Measurements from ENCODE around the gene XXYLT1.

XXYLT1 gene

DNA sequence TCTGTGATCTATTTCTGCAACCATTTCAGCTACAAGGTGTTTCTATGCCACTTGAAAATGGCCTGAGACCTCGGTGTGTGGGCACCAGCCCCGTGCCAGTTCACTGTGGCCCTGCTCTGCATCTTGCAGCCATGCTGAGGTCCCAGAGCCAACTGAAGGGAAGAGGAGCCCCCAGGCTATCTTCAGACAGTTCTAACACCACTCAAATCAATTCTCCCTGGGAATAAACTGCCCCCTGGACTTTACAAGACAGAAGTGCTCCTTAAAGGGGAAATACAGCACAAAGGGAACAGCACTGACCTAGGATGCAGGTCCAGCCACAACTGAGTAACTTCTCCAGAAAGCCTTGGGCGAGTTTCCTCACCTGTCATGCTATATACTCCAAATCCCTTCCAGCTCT is 3.9 kb downstream of the XXYLT1 start:
- no peak for DNase-seq (ENCODE audit: low read depth in 2 of 2)

DNA sequence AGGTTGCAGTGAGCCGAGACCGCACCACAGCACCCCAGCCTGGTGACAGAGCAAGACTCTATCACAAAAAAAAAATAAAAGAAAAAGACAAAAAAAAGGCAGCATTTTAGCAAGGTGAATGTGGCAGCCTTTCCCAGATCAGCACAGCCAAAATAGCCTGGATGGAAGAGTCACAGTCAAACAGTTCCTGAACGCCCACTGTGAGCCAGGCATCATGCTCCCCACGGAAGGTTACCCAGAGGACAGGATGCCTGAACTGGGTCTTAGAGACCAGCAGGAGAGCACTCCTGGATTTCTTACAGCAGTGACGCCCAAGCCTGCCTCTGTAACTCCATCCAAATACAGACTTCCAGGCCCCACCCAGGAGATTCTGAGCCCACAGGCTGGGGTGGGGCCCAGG is 4.5 kb downstream of the XXYLT1 start:
- no peak for DNase-seq (ENCODE audit: low read depth in 2 of 2)

DNA sequence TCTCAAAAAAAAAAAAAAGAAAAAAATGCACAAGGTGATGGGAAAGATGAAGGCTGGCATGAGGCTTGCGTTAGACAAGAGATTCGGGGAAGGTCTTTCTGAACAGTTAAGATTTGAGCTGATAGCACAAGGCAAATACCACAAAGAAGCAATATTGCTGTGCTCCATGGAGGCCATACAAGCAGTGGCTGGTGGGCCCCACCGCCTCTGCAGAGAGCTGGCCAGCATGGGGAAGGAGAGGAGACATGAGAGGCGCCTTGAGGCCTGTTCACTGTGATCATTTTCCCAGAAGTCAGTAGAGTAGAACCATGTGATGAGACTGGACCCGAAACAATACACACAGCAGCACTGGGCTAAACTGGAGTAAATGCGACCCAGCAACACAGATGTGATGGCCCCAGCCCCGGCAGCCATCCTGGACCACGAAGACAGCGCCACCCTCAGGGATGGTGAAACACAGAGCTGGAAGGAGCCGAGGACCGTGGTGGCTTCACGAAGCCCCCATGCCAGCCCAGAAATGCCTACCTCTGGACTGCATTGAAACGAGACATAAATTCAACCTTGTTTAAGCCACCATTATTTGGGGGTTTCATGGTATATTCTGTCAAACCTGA is 5.5 kb downstream of the XXYLT1 start:
- DNase-seq (ENCODE audit: low read depth in 2 of 2), result no peak

DNA sequence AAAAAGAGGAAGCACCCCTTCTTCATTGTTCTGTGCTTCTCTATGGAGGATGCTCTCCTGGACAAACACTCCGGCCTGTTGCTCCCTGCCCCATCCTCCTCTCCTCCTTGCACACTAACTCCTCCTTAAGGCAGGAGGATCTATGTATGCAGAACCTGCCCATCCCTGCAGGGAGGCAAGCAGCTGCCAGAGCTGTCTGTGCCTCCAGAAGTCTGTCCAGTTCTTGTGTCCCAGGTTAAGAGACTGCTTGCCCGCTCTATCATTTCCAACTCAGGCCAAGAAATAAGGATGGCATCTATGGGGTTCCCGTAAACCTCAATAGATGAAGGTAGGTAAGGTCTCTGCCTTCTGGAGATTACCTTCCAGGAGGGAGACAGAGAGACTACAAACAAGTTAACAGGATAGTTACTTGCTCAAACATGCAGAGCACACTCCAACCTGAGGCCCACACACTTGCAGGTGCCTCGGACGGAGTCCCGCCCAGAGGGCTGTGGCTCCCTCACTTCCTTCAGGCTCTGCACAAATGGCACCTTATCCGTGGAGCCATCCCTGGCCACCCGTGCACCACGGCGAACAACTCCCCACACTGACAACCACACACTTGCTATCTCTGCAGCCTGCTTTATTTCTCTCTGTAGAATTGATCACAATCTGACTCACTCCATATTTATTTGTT is 6.9 kb downstream of the XXYLT1 start:
- DNase-seq (ENCODE audit: low read depth in 2 of 2), result no peak

DNA sequence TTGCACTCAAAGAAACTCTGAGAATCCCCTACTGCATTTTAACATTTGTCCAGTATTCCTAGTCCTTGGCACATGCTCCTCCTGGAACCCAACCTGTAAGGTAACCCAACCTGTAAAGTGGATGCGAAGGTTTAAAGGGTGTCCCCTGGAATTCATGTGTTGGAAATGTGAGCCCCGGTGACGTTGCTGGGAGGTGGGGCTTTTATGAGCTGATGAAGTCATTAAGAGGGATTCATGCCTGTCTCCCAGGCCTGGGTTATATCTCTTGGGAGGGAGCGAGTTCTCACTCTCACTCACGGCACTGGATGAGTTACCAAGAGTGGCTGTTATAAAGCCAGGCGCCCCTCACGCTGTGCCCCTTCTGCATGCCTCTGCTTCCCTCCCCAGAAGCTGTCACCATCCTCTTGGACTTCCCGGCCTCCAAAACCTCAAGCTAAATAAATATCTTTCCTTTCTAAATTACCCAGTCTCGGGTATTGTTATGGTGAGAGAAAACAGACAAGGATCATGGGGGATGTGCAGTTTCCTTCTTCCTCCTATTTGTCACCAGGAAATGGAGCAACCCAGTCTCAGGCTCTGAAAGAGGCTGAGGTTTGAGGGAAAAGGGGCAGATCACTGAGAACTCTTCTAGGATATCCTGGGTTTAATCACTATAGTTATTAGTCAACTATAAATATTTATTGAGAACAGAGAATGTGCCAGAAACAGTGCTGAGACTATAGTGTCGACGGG is 7.6 kb downstream of the XXYLT1 start:
- no peak for DNase-seq (ENCODE audit: low read depth in 2 of 2)

DNA sequence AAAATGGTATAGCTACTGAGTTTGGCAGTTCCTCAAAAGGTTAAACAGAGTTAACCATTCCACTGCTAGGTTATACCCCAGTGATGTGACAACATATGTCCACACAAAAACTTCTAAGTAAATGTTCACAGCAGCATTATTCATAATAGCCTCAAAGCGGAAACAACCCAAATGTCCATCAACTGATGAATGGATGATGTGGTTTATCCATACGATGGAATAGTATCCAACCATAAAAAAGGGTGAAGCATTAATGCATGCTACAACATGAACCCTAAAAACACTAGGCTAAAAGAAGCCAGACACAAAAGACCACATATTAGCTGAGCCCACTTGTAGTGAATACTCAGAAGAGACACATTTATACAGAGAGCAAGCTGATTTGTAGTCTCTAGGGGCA is 9.0 kb downstream of the XXYLT1 start:
- no peak for DNase-seq (ENCODE audit: low read depth in 2 of 2)

DNA sequence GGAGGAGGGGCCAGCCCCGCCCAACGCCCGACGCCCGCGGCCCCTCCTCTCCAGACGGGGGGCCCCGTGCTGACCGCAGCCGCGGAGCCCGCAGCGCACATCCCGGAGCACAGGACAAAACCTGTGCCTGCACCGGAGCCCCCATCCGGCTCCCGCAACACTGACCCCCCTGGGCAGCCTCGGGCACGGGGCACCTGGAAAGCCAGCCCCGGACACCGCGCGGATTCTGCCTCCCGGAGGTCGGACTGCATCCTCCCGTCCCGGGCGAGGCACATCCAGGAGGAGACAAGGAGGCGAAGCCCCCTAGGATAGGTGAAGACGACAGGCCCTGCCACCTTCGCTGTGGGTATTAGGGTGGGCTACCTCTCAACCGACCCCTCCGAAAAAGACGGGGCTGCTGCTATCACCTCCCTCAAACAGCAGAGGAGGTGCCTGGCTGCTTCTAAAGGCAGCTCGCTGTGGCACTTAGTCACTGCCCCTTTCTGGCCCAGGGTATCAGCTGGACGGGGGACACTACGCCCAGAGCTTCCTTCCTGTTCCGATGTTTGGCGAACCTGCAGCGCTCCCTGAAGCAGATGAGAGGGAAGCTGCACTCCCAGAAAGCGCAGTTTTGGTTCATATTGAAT is 10.6 kb downstream of the XXYLT1 start:
- DNase-seq (ENCODE audit: low read depth in 2 of 2), result no peak

DNA sequence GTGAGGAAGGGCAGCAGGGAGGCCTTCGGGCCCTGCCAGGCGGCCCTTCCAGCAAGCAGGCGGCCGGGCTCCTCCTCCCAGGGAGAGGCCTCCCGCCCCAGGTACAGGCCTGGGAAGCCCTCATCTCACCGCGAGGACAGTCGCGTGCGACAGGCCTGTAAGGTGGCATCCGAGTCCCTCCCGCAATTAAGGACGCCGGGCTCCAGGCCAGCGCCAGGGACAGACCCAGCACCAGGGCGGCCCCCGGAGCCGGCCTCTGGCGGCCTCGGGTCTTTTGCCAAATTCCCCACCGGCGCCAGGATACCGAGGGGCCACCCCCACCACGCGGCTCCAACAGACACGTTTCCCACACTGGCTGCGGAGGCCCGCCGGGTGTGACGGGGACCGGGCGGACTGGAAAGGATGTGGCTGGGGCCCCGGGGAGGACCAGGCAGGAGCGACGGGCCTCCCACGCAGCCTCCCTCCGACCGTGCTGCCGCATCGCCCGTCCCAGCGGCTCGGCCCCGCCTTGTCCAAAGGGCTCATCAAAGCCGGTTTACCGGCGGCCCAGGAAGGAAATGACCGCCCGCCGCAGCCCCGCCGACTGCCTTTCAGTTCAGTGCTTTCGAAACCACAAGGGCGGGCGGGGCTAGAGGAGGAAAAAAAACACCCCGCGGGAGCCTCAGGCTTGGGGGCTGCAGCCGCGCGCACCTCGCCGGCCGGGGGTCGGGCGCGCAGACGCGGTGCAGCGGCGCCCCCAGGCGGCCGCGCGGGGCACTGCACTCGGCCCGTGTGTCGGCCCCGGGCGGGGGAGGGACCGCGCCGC is 11.3 kb downstream of the XXYLT1 start:
- peak; percentile 72 to 76 for DNase-seq (ENCODE audit: low read depth in 2 of 2)

DNA sequence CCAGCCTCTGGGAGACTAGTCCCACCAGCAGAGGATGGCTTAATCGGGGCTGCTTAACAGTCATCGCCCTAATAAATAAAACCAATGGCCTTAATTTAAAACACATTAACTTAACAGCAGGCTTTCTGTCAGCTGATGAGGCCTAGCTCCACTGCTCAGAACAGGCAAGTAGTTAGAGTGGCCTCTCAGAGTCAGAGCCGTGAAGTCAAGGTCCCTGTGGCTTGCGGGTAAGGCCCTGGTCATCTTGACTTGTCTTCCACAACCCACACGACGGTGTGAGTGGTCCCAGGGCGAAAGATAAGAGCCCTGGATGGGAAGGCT is 11.8 kb downstream of the XXYLT1 start:
- DNase-seq (ENCODE audit: low read depth in 2 of 2), result no peak

DNA sequence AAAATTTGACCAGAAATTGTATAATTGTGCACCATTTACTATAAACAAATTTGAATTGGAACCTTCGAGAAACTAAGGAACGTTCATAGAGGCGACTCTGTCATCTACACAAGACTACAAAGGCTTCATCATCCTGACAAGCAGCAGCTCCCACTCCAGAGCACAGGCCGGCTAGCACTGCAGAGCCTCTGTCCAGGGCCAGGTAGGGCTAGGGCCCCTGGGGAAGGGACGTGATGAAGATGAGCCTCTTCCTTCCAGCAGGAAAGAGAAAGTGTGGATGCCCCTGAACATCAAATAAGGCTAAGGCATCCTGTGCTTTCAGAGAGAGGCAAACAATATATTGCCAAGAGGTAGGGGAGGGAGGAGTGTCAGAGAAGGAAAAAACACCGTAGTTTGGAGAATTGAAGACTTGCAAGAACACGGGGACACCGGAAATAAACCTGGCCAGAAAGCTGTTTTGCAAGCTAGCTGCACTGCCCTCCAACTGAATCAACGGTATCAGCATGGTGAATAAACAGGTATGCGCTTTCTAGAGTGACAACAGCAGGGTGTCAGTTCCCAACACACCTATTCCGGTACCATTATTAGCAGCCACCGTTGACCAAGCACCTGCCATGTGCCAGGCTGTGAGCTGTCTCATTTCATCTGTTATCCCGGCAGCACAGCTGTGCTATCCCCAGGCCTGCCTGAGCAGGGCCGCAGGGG is 12.4 kb downstream of the XXYLT1 start:
- no peak for DNase-seq (ENCODE audit: low read depth in 2 of 2)

DNA sequence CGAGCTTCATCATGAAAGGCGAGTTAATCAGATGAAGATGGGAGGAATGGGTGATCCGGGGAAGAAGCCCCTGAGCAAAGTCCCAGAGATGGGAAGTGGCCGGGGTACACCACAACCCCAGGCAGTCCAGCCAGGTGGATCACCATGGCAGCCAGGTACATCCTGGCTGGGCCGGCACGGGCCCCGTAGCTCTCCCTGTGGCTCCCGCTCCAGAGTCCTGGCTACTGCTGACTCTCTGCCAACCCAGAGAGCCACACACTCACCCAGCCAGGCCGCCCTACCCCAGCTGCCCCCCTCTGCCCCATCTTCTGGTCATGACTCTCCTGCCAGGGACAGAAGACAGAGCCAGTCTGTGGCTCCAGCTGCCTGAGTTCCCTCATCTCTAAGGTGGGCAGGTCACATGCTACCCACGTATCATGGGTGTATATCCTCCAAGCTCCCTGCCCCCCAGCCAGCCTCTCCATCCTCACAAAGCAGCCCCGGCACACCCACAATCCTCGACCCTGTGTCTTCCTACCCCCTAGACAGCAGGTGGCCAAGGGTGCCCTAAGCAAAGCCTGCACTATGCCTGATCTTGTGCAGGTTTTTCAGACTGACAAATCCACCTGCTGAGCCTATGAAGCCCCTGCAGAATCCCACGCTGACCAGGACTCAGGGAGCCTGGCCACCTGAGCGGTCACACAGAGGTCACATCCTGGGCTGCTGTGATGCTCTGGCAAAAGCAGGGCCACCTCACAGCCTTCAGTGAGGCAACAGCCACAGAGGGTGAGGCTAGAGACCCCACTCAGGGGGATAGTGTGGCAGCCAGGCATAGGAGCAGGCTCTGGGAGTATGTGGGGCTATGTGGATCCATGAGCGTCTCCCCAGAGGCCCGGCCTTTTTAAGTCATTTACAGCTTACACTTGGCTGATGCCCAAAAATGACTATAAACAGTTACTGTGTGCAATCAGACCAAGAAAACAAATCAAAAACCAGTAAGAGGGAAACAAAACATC is 13.2 kb downstream of the XXYLT1 start:
- DNase-seq (ENCODE audit: low read depth in 2 of 2), result no peak

DNA sequence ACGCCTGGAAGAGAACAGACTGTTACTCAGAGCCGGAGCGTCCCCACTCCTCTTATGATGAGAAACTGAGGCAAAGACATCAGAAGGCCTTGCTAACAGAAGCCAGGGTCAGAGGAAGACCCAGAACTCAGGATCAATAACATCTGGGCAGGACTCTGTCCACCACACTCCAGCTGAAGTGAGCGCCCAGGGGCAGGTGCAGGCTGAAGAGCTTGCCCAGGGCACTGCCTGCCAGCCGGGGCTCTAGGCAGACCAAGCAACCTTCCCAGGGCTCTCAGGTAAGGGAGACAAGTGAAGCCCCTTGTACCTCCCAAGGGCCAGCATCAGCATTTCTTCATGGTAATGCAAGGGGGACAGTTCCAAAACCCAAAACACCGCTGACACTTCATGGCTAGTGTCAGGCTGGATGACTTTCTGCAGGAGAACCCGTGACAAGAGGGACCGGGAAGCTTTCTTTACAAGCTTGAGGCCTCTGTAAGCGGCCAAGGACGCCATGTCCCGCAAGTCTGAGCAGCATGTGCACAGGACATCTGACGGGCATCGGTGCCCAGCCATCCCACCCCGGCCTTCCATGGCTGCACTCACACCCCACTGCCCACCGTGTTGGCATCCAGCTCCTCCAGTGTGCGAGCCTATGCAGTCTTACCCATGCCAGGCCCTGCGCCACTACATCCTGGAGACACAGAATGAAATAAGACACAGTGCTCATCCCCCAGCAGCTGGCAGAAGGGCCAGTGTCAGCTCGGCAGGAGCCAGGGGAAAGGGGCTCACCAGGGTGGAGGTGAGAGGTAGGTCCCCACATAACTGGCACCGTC is 14.1 kb downstream of the XXYLT1 start:
- DNase-seq (ENCODE audit: low read depth in 2 of 2), result no peak

DNA sequence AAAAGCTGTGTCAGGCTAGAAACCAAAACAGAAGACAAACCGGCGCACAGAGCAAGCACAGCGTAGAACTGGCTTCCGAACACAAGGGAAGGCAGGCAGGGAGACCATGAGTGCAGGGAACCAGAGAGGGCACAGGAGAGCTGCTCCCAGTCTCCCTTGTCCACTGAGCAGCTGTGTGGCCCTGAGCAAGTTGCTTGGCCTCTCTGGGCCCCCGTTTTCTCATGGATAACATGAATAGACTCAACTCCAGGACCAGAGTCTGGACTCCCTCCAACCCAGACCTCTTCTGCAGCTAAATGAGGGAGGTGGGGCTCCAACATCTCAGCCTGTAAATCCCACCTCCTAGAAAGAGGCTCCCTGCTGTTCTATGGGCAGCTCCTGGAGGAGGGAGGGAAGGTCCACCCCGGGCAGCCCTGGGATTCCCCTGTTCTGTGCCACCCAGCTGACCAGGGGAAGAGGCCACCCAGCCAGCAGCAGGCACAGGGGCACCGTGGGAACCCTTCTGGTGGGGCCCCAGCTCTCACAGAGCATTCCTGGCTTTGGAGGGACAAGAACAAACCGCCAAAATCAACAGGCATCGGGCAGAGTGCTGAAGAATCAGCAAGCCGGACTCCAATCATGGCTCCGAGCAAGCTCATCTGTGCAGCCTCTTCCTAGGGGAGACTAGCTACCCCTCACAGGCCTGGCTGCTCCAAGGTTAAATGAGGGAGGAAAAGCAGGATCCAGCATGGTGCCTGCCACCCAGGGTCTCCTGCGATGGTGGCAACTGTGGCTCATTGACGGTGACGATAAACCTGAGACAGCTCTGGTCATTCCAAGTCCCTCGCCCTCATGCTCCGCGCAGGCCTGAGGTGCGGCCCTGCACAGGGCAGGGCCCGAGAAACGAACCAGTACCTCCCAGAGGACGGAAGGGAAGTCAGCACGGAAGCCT is 15.1 kb downstream of the XXYLT1 start:
- no peak for DNase-seq (ENCODE audit: low read depth in 2 of 2)

DNA sequence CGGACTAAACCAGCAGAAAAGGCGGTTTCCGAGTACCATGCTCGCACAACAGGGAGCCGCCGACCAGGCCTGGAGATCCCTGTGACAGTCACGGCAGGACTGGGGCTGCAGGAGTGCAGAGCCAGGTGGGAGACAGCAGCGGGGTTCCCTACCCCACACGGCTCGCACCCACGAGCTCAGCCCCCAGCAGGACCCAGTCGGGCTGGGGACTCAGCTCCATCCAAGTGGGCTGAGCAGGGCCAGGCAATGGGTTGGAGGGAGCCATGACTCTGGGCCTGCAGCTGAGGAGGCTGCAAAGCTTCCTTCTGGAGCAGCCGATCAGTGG is 15.8 kb downstream of the XXYLT1 start:
- DNase-seq (ENCODE audit: low read depth in 2 of 2), result no peak

DNA sequence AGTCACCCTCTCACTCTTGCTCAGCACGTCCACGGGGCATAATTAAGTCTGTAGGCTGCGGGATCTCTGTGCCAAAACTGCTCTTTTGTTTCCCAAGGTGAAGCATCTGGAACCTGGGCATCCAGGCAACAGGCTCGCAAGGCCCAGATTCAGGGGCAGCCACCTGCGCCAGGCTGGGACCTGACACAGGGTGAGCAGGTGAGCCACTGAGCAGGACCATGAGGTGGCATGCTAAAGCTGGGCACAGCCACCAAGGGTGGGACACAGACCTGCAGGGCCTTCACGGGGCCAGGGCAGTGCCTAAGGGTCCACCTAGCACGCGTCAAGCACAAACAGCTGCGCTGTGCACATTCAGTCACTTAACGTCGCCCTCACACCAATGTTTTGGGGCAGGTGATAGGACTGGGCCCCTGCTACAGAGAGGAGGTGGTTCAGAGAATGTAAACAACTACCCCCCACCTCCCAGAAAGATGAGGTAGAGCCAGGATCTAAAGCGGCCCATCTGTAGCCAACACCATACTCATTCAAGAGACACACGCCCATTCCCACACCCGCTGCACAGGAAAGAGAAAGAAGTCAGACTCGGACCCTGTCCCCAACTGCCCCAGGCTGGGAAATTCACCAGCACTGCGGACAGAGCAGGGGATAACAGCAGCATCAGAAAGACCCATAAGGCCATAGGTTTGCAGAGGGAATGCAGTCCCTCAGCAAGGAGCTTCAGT is 16.3 kb downstream of the XXYLT1 start:
- no peak for DNase-seq (ENCODE audit: low read depth in 2 of 2)

DNA sequence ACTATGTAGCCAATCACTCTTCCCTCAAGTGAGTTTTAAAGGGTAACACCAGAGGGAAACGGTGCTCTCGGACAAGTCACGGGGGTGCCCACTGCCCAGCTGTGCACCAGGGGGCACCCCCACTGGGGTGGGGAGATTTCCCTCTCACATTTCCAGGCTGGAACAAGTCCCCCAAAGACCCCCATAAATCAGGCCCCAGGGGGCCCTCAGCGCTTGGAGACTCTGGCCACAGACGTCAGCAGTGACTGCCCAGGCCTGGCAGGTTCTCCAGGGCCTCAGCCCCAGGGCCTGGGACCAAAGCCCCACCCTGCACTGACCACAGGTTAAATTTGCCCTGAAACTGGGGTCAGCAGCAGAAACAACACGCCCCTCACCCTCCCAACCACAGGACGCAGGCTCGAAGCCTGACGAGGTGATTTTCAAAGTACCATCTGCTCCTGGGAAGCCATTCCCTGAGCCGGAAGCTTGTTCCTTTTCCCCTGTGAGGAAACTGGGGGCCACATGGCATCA is 17.0 kb downstream of the XXYLT1 start:
- no peak for DNase-seq (ENCODE audit: low read depth in 2 of 2)

DNA sequence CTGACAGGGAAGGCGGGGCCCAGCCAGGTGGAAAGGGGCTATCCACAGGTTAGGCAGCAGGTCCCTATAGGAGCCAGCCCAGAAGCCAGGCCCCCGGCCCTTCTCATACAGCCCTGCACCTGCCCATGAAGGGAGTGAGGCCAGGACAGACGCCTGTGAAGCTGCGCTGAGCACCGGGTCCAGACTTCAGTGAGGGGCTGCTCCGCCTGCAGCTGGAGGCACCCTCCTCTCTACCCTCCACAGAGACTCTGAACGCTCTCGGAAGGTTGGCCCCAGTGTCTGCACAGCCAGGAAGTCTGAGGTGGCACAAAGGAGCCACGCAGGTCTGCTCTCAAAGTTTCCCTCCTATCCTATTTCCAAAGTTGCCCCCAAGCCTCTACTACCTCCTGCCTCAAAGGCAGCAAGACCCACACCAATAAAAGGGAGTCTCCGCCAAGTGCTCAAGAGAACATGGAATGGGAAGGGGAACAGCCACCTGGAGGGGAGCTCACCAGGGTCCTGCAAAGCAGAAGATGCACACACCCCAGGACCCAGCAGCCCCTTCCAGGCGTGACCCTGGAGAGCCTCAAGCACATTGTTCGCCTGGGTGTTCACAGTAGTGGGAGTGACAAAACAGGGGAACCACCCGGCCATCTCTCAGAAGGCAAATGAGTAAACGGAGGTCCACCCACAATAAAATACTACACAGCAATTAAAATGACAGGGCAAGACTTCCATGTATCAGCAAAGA is 19.5 kb downstream of the XXYLT1 start:
- no peak for DNase-seq (ENCODE audit: low read depth in 2 of 2)

Data from stimulated activated CD4-positive, alpha-beta T cell treated with anti-CD3 and anti-CD28 coated beads, Interleukin-15, amount 100 ng/mL, for 48 hours (primary cell).